GM19468 (cell line): ENCODE data around the gene APRT.
"Not testable (repeated sequence)": the region's sequence is repeated elsewhere in the genome, so short reads cannot be mapped to it uniquely, and the experiment has no call there.

Source experiments
- ATAC-seq: cut with Tn5 transposase; IDR thresholded peaks from one replicate; pipeline ENCODE4 v1.9.1; 2021; ENCODE audit warnings: mild to moderate bottlenecking, moderate library complexity, moderate number of reproducible peaks; ENCODE audit not compliant: unreplicated experiment; ENCODE audit errors: extremely low read depth

APRT gene

DNA sequence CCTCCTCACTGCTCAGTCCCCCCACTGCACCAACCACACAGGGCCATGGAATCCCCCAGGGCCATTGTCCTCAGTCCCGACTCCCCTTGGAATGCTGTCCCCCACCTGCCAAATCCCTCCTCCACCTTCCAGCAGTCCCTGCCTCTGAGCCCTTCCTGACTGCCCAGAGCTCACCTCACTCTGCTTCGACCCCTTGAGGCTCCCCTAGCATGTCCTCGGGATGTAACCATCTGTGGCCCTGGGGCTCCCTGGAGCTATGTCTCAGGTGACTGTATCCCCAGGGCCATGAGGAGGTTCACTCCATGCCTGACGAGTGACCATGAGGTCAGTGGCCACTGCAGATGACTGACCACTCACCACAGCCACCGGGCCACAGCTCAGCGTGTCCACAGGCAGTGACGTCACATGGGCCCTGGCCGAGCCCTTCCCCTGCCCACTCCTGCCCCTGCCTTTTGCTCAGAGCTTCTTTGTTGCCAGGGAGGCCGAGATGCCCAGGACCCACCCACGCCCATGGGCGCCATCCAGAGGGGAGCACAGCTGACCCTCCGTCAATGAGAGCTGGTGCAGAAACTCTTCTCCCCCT lies 19.0 kb downstream of the APRT start:
- no peak for ATAC-seq

DNA sequence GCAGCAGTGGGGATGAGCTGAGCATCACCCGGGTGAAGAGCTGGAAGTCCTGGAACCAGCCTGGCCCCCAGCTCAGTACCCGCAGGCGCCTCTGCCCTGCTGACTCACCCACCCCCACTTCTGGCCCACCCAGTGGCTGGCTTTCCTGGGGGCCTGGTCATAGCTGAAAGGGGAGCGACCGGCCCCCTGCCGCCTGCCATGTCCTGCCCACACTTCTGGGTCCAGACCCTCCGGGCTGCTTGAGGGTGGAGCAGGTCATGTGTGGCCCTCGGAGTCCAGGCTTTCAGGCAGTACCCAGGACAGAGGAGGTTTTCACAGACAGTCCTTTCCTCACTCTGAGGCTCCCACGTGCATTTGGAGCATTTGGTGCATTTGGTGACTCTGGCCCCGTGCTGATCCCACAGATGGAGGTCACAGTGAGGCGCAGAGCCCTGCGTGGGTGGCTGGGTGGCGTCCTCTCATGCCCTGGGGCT lies 19.6 kb downstream of the APRT start:
- no peak for ATAC-seq

DNA sequence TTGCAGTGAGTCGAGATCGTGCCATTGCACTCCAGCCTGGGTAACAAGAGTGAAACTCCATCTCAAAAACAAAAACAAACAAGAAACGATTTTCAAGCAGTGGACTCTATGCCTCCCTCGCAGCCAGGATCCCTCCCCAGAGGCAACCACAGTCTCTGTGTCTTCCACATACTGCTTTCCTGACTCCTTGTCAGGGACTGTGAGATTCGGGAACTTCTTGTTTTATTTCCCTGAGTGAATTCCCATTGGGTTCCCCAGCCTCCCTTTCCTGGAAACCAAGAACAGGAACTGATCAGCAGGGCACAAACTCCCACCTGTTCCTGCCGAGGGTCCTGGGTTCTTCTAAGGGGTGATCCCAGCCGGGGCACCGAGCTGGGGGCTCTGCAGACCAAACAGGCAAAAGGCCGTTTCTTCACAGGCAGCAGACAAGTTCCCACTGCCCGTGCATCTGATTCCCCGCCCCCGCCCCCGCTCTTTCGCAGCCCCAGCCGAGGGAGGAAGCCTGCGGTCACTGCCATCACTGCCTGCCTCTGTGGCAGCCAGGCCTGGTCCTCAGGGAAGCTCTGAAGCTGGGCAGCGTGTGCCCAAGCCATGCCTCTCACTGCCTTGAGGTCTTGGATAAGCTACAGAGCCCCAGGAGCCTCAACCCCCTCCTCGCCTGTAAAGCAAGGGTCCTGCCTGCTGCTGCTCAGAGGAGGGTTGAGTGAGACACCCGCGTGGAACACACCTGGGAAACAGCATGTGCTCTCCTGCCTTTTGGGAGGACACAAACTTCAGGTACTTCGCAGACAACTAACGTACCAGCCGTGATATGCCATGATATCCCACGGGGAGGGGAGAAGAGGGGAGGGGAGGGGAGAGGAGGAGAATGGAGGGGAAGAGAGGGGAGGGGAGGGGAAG lies 21.2 kb downstream of the APRT start:
- ATAC-seq, result no peak

DNA sequence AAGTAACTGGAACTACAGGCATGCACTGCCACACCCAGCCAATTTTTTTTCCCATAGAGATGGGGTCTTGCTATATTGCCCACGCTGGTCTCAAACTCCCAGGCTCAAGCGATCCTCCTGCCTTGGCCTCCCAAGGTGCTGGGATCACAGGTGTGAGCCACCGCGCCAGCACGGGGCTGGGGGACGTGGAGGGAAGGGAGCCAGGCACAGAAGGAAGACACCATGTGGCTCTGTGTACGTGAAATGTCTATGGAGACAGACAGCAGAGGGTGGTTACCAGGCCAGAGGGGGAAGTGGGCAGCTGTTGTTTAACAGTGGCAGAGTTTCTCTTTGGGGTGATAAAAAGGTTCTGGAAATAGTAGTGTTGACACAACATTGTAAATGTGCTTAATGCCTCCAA lies 22.1 kb downstream of the APRT start:
- no peak for ATAC-seq

DNA sequence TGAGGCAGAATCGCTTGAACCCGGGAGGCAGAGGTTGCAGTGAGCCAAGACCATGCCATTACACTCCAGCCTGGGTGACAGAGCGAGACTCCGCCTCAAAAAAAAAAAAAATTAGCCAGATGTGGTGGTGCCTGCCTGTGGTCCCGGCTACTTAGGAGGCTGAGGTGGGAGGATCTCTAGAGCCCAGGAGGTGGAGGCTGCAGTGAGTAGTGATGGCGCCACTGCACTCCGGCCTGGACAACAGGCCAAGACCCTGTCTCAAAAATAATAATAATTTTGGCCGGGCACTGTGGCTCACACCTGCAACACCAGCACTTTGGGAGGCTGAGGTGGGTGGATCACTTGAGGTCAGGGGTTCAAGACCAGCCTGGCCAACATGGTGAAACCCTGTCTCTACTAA lies 23.0 kb downstream of the APRT start:
- not testable (repeated sequence) for ATAC-seq

DNA sequence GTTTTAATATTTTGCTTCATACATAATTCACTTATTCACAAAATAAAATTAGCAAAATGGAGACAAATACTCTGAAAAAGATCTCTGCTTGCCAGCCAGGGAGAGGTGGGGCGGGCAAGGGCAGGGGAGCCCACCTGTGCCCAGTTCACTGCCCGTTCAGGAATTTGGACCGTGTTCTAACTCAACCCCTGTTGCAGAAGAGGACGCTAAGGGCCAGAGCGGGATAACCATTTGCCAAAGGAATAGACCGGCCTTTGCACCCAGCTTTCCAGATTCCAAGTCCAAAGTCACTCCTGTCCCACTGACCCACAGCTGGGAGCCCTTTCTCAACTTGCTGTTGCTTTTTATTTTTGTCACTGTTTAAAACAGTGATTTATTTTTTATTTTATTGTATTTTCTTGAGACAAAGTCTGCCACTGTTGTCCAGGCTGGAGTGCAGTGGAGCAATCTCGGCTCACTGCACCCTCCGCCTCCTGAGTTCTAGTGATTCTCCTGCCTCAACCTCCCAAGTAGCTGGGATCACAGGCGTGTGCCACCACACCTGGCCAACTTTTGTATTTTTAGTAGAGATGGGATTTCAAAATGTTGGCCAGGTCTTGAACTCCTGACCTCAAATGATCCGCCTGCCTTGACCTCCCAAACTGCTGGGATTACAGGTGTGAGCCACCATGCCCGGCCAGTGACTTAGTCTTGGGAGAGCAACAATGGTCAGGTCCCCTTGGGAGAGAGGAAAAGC lies 24.0 kb downstream of the APRT start:
- no peak for ATAC-seq

- ATAC-seq, result peak; percentile 15
Observed at GRCh38 chr16:88785106-88785924, 26.4 kb downstream of the APRT start, which contains the start of gene PIEZO1. TSS of gene PIEZO1 (minus strand) at chr16:88785220. CDS start at chr16:88784964, 256 bp downstream.

GRCh38 chr16:88784856-88785105 lies 26.9 kb downstream of the APRT start:
- peak; percentile 21 for ATAC-seq

DNA sequence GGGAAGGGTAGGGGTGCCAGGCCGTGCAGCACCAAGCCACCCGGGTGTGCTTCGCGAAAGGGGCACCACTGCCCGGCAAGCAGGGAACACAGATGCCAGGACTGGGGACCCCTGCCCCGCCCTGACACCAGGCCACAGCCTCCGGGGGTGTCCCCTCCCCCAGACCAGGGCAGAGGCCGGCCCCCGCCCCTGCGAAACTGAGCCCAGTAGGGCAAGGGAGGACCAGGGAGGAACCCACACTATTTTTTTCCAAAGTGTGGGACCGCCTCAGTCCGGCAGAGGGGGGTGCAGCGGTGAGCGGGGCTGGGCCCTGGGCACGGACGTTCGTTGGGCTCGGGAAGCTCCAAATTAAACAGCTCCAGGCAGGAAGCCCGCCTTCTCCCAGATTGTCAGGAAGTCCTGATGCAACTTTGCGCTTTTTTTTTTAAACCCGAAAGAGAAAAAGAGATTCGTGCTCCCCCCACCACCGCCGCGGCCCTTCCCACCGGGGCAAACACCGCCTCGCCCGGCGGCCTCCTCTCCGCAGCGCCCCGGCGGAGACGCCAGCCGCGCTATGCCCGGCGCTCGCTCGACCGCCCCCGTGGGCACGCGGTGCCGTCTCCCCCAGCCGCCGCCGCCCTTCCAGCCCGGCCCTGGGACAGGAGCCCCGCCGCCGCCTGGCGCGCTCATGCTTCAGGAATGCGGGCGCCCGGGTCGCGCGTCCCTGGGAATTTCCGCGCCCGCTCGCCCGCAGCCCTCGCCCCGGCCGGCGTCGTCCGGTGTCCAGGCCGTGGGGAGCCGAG lies 27.5 kb downstream of the APRT start:
- ATAC-seq, result no peak

DNA sequence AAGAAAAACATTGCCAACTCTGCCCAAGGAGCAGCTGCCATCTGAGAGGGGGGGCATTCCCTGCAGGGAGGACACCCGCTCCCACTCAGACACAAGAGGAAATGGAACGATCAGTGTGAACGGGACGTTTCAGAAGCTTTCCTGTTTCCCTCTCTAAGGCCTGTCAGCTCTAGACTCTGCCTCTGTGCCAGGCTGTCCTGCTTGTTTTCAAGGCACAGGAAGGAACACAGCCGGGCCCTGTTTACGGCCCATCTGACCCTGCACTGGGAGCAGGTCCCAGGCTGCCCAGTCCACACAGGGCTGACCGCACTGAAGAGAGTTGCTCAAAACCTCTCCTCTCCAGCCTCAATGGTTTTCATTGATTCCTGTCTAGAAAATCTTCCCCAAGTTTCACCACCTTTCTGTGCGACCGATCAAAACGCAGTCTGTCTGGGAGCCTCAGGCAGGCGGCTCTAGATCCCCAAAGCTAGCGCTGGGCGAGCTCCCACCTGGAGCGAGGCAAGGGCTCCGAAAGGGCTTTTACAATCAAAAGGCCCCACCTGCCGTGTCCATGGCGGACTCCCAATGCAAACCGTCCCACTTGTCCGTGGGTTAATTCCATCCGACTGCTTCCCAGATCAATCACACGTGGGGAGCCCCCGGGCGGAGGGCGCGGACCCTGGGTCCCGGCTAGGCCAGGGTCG lies 28.2 kb downstream of the APRT start:
- no peak for ATAC-seq

GRCh38 chr16:88782454-88783390 lies 29.0 kb downstream of the APRT start:
- ATAC-seq, result no peak

DNA sequence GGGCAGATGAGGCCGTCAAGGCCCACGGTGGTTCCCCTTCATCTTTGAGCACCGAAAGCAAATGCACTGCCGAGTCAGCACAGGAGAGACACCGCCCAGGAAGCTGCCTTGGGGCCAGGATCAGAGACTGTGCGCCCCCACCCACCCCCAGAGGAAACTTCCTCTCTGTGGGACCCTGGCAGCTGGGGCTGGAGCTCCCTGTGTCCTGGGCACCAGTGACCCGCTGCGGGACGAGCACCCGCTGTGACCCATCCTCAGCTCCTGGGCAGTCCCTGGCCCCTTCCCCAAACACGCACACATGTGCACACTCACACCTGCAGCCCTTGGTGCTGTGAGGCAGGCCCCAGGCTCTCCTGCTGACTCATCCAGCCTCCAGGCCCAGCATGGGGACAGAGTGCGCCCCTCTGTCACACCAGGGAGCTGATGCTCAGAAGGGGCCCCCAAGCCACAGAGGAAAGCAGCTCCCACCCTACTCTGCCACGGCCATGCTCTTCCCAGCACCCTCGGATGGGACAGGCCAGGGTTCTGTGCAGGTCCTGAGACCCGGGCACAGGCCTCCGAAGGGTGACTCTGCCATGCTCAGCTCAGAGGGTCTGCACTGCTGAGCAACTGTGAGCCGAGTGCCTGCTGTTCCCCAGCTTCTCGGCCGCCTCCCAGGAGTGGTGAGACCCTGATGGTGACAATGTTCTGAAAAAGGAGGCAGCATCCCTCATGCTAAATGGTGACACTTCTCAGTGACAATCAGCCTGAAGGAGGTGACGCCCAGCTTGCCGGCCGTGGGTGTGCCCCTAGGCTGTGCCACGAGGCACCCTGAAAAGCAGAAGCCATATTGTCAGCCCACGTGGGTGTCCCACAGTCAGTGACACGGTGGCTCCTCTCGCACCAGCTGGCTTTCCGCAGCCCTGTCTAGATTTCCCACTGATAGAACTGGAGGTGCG lies 30.3 kb downstream of the APRT start:
- no peak for ATAC-seq

DNA sequence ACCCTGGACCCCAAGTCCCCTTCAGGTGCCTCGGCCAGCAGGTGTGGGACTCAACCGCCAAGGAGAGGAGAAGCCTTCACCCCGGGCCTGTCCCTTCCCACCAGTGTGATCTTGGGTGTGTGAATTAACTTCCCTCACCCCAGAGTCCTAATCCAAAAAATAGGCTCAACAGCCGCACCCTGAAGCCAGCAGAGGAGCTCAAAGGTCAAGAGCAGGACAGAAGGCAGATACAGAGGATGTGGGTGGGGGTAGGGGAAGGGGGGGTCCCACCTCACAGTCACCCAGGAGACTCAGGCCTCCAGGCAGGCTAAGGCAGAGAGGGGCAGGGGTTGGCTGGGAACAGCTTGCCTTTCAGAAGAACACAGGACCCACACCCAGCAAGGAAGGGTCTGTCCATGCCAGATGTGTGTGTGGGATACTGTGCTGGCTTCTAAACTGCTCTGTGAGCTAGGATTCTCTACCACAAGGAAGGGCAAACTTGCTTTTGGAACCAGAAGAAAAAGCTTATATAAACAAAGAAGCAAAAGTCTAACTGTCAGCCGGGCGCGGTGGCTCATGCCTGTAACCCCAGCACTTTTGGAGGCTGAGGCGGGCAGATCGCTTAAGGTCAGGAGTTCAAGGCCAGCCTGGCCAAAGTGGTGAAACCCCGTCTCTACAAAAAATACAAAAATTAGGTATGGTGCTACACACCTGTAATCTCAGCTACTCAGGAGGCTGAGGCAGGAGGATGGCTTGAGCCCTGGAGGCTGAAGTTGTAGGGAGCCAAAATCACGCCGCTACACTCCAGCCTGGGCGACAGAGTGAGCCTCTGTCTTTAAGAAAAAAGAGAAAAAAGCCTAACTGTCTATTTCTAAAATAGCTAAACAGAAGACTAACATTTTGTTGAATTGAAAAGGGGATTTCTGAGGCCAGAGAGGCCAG lies 31.3 kb downstream of the APRT start:
- ATAC-seq, result no peak

DNA sequence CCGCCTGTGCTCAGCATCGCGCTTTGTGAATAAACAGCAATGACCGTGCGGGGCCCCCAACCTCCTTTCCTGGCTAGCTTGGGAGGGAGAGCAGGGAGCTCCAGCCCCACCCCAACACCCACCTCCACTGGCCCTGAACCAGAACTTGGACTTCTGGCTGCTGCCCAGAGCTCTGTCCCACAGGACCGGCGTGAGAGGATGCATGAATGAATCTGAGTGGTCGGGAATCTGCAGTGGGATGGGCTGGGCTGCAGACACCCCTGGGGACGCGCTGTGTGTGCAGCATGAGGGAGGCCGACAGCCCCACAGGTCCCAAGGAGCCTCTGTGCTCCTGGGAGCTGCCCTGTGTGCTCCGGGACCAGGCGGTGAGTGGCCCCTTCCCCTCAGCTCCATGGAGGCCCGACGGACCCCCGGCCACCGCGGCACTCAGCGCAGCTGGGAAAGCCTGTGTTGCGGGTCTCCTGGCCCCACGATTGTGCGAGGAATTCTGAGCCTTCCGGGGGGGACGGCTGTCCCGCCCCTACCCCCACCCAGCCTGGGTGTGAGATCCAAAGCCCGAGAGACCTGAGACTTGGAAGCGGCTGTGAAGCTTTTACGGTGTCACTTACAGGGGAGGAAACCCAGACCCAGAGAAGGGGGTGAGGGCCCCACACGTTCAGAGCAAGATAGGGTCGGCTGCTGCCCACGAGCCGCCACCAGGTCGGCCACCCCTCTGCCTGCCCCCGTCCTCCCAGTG lies 32.2 kb downstream of the APRT start:
- no peak for ATAC-seq

- ATAC-seq, result no peak
Observed at GRCh38 chr16:88778541-88779065, 33.1 kb downstream of the APRT start.
